ENCODE results near the gene ITPRID2. TPM values are rescaled to one million over a fixed set of nuclear protein-coding genes. Genes with fewer than 3 reads are reported as not detected.

ITPRID2 gene
- total and polyA plus RNA-seq, 2 of the 8 experiments (the other 6 are each of a cell fraction or from before 2014, with no cell fraction given), result 1.9 to 12.6 TPM

DNA sequence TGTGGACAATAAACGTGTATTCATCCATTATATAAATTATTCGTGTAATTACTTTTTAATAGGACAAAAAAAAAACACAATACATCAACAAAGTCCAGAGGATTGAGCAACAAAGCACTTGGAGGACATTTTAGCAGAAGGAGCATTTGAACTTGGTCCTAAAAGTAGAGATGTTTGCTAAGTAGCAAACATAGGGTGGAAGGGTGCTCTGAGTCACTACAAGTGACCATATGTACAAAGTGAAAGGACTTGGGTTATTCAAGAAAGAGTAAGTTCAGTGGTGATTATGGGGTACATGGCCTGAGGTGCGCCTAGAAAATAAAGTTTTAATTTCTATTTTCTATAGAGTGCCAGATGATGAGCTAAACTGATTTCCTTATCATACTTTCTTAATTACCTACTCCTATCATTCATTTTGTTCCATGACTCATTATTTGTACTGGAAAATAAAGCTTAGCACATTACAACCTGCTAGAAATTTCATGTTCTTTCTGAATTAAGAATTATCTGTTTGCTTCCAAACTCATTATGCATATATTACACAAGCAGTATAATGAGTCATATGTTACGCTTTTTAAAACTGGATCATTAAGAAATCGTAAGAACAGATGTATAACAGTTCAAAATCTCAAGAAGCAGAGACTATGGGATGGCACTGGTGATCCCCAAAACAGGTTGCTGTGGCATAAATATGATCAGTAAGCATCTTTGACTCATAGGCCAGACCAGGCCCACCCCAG lies 81.1 kb downstream of the ITPRID2 start:
- no peak overlapping the region for H2BK15ac ChIP-seq (ENCODE audit: low read length)
- no peak overlapping the region for H3K4ac ChIP-seq (replicated peaks; ENCODE audit: insufficient read length, low read depth, low read length)
- H3K23me2 ChIP-seq (ENCODE audit: low read depth, low read length), result no peaks in the 10 kb centered on the region
- no peak for DNase-seq (ENCODE audit: low read depth in 1 of 2, low spot score in 2 of 2)
- H4K20me1 ChIP-seq (replicated peaks in 1 of 2; ENCODE audit: control insufficient read depth in 1 of 2, insufficient read depth in 2 of 2, low read length in 2 of 2), result no peaks in the 10 kb centered on the region
- H3K79me1 ChIP-seq (ENCODE audit: low read depth, low read length), result no peaks in the 10 kb centered on the region
- no peak overlapping the region for H3K27ac ChIP-seq (ENCODE audit: low read depth, low read length)
- H4K8ac ChIP-seq (ENCODE audit: extremely low read depth, insufficient read depth, low read length), result no peak overlapping the region
- no peak overlapping the region for H2AFZ ChIP-seq (ENCODE audit: low read length)
- POLR2A ChIA-PET (ENCODE audit: partially characterized antibody), result no interaction called here
- H3K4me1 ChIP-seq (replicated peaks in 1 of 4; ENCODE audit: control insufficient read depth in 3 of 4, insufficient read depth in 4 of 4, low read length in 3 of 4), result no peaks in the 10 kb centered on the region
- FAIRE-seq, result no peak
- CTCF ChIA-PET (ENCODE audit: partially characterized antibody), result interaction anchor here (0.7 to 1.5 kb wide), 2 partner anchors 36 to 106 kb away, joined by 3 to 4 read pairs; no protein-coding TSS in a partner anchor
- no peak overlapping the region for H3K18ac ChIP-seq (ENCODE audit: extremely low read depth, low read length)
- H3K79me2 ChIP-seq (ENCODE audit: control insufficient read depth in 1 of 2, insufficient read depth in 2 of 2, low read length in 2 of 2), result no peaks in the 10 kb centered on the region
- H4K91ac ChIP-seq (replicated peaks; ENCODE audit: insufficient read length, low read length), result no peak overlapping the region
- no peak overlapping the region for H3K4me2 ChIP-seq (ENCODE audit: insufficient read depth in 1 of 2, low read depth in 2 of 2, low read length in 2 of 2)
- H4K5ac ChIP-seq (ENCODE audit: insufficient read length, low read depth, low read length), result no peak overlapping the region
- H2AK5ac ChIP-seq (ENCODE audit: low read depth, low read length), result no peak overlapping the region
- H2BK20ac ChIP-seq (ENCODE audit: low read length), result no peak overlapping the region
- H3K14ac ChIP-seq (ENCODE audit: insufficient read length), result no peak overlapping the region
- no peaks in the 10 kb centered on the region for H3K9me3 ChIP-seq (ENCODE audit: insufficient read depth in 2 of 2, low read depth in 1 of 2, low read length in 1 of 2)
- H3K4me3 ChIP-seq (ENCODE audit: extremely low read depth in 1 of 4, insufficient read depth in 2 of 4, low read depth in 3 of 4, low read length in 4 of 4), result no peak overlapping the region
- TF ChIP-seq SP1 (IDR thresholded peaks at IDR 0.05; ENCODE audit: low read depth, low read length), result no peak
- no peak overlapping the region for H3K56ac ChIP-seq (replicated peaks; ENCODE audit: insufficient read length, low read depth, low read length)
- H2BK5ac ChIP-seq (ENCODE audit: low read depth, low read length), result no peak overlapping the region
- H3K23ac ChIP-seq (ENCODE audit: insufficient read length), result no peak overlapping the region
- no peaks in the 10 kb centered on the region for H3K27me3 ChIP-seq (replicated peaks in 1 of 4; ENCODE audit: control insufficient read depth in 3 of 4, extremely low read depth in 1 of 4, insufficient read depth in 3 of 4, low read length in 3 of 4)
- no peak overlapping the region for H2BK12ac ChIP-seq (ENCODE audit: low read depth, low read length)
- H3K9ac ChIP-seq (replicated peaks in 1 of 4; ENCODE audit: extremely low read depth in 1 of 4, low read depth in 3 of 4, low read length in 3 of 4), result no peak overlapping the region
- no peak overlapping the region for H2BK120ac ChIP-seq (replicated peaks; ENCODE audit: low read depth, low read length)
- 92% methylated on average over 5 of the region's 5 CpGs; no CpG with 5 or more reads in 1 of the 2 experiments for WGBS, 2 experiments (ENCODE audit: extremely low coverage in 1 of 2, insufficient coverage in 1 of 2, insufficient read length in 1 of 2, insufficient replicate concordance in 2 of 2, low coverage in 1 of 2, low lambda C conversion rate in 2 of 2, missing lambda C conversion rate in 1 of 2)
- H3K36me3 ChIP-seq (ENCODE audit: control insufficient read depth in 2 of 4, insufficient read depth in 4 of 4, low read length in 3 of 4), result no peaks in the 10 kb centered on the region

All from H1 (cell line).